ENCODE measurements around the gene PITPNC1.
"Not testable (repeated sequence)": the region's sequence is repeated elsewhere in the genome, so short reads cannot be mapped to it uniquely, and the experiment has no call there.

The PITPNC1 gene

DNA sequence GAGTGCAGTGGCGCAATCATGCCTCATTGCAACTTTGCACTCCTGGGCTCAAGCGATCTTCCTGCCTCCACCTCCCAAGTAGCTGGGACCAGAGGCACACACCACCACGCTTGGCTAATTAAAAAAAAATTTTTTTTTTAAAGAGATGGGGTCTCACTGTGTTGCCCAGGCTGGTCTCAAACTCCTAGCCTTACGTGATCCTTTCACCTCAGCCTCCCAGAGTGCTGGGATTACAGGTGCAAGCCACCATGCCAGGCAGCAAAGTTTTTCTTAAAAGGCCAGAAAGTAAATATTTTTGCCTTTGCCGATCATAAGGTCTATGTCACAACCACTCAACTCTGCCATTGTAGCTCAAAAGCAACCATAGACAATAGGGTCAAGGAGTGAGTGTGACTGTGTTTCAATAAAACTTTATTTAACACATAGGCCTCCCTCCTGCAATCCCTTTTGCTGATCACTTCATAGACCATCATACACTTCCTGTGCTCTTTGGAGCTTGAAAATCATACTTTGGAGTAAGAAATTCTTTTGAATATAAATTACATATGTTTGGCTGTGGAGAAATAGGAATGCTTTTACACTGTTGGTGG is 48.6 kb downstream of the PITPNC1 start:
- Histone ChIP-seq H3K4me1 (ENCODE audit: low read depth, poor library complexity, severe bottlenecking) (peaks cover 10% of the 10 kb centered on the region), H3K4me3 (IDR thresholded peaks at IDR 0.05; ENCODE audit: insufficient read depth, low read depth, low read length) (no peak overlapping the region), H3K27me3 (ENCODE audit: insufficient read depth, low read depth) (no peaks in the 10 kb centered on the region), H3K36me3 (ENCODE audit: insufficient read depth) (no peaks in the 10 kb centered on the region), H3K4me2 (no peak overlapping the region), H2AFZ (ENCODE audit: low read depth) (no peak overlapping the region), H4K20me1 (ENCODE audit: insufficient read depth) (peaks cover 4% of the 10 kb centered on the region; the same call in 1 of the 2 replicates), H3K27ac (no peak overlapping the region), H3K9ac (no peak overlapping the region), H3K79me2 (ENCODE audit: insufficient read depth, low read depth) (peaks cover 35% of the 10 kb centered on the region; the same call in 1 of the 2 replicates)
- TF ChIP-seq, protein P1, sequence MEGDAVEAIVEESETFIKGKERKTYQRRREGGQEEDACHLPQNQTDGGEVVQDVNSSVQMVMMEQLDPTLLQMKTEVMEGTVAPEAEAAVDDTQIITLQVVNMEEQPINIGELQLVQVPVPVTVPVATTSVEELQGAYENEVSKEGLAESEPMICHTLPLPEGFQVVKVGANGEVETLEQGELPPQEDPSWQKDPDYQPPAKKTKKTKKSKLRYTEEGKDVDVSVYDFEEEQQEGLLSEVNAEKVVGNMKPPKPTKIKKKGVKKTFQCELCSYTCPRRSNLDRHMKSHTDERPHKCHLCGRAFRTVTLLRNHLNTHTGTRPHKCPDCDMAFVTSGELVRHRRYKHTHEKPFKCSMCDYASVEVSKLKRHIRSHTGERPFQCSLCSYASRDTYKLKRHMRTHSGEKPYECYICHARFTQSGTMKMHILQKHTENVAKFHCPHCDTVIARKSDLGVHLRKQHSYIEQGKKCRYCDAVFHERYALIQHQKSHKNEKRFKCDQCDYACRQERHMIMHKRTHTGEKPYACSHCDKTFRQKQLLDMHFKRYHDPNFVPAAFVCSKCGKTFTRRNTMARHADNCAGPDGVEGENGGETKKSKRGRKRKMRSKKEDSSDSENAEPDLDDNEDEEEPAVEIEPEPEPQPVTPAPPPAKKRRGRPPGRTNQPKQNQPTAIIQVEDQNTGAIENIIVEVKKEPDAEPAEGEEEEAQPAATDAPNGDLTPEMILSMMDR (conservative IDR thresholded peaks at IDR 0.05; ENCODE audit: low read depth, low read length), result no peak

DNA sequence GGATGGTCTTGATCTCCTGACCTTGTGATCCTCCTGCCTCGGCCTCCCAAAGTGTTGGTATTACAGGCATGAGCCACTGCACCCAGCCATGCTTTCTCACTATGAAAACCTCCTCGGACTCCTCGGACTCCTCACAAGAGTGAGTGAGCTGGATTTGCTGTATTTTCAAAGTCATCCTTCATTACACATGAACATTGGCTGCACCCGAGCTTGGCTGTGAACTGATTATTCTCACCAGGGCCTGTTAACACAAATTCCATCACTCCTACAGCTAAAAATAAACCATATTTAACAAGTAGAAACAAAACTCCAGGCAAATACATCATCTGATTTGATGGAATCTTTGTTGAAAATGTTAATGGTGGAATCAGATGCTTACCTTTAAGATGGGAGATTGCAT is 50.3 kb downstream of the PITPNC1 start:
- Histone ChIP-seq H3K79me2 (ENCODE audit: insufficient read depth, low read depth) (peaks cover 17% of the 10 kb centered on the region; the same call in 1 of the 2 replicates), H3K4me1 (ENCODE audit: low read depth, poor library complexity, severe bottlenecking) (peaks cover 23% of the 10 kb centered on the region), H3K4me2 (no peak overlapping the region), H3K4me3 (IDR thresholded peaks at IDR 0.05; ENCODE audit: insufficient read depth, low read depth, low read length) (no peak overlapping the region), H3K9ac (no peak overlapping the region), H3K36me3 (ENCODE audit: insufficient read depth) (no peaks in the 10 kb centered on the region), H4K20me1 (ENCODE audit: insufficient read depth) (no peaks in the 10 kb centered on the region), H2AFZ (ENCODE audit: low read depth) (no peak overlapping the region), H3K27me3 (ENCODE audit: insufficient read depth, low read depth) (no peaks in the 10 kb centered on the region), H3K27ac (no peak overlapping the region)
- TF ChIP-seq, protein P1 (conservative IDR thresholded peaks at IDR 0.05; ENCODE audit: low read depth, low read length), result no peak

DNA sequence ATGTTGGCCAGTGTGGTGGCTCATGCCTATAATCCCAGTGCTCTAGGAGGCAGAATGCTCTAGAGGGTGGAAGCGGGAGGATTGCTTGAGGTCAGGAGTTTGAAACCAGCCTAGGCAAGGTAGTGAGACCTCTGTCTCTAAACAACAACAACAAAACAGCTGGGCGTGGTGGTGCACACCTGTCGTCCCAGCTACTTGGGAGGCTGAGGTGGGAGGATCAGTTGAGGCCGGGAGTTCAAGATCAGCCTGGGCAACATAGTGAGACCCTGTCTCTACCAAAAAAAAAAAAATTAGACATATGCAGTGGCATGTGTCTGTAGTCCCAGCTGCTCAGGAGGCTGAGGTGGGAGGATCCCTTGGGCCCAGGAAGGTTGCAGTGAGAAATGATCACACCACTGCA is 53.4 kb downstream of the PITPNC1 start:
- H3K9ac ChIP-seq; H2AFZ ChIP-seq (ENCODE audit: low read depth); H4K20me1 ChIP-seq (ENCODE audit: insufficient read depth); H3K27me3 ChIP-seq (ENCODE audit: insufficient read depth, low read depth); H3K36me3 ChIP-seq (ENCODE audit: insufficient read depth); H3K4me3 ChIP-seq (IDR thresholded peaks at IDR 0.05; ENCODE audit: insufficient read depth, low read depth, low read length); H3K79me2 ChIP-seq (ENCODE audit: insufficient read depth, low read depth); H3K27ac ChIP-seq: not testable (repeated sequence)
- Histone ChIP-seq H3K4me1 (ENCODE audit: low read depth, poor library complexity, severe bottlenecking) (peaks cover 28% of the 10 kb centered on the region), H3K4me2 (peak overlapping the region; percentile 60; the same call in 1 of the 2 replicates)

DNA sequence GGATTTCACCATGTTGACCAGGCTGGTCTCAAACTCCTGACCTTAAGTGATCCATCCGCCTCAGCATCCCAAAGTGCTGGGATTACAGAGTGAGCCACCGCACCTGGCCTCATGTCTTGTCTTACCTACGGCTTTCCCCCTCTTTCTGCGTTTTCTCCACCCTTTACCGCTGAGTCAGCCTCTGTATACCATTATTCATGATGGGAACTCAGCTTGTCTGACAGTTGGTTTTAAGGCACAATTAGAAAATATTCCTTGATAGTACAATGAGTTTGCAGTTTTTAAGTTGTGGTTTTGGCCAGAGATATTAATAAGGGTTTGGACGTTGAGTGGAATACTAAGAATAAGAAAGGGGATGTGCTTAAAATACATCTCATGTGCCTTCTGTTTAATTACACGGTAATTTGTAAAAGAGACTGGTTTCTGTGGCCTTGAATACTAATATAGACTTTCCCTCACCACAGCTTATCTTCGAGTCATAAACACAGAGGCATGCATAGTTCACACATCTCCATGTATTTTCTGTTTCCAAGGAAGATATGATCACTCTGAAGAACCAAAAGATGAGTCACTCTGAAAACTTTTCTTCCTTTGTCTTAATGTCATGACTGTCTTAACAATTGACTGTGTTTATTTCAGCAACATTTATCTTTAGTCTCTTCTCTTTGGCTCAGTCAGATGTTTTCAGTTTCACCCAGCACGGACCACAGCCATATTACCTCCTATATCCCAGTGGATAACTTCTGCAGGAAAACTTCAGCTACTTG is 54.4 kb downstream of the PITPNC1 start:
- Histone ChIP-seq H2AFZ (ENCODE audit: low read depth) (no peak overlapping the region), H3K36me3 (ENCODE audit: insufficient read depth) (no peaks in the 10 kb centered on the region), H4K20me1 (ENCODE audit: insufficient read depth) (no peaks in the 10 kb centered on the region), H3K4me2 (peak overlapping the region; percentile 60), H3K9ac (no peak overlapping the region), H3K4me3 (IDR thresholded peaks at IDR 0.05; ENCODE audit: insufficient read depth, low read depth, low read length) (no peak overlapping the region), H3K79me2 (ENCODE audit: insufficient read depth, low read depth) (peaks cover 7% of the 10 kb centered on the region; the same call in 1 of the 2 replicates), H3K27me3 (ENCODE audit: insufficient read depth, low read depth) (no peaks in the 10 kb centered on the region), H3K27ac (peak overlapping the region; percentile 53), H3K4me1 (ENCODE audit: low read depth, poor library complexity, severe bottlenecking) (peaks cover 28% of the 10 kb centered on the region)
- TF ChIP-seq, protein P1 (conservative IDR thresholded peaks at IDR 0.05; ENCODE audit: low read depth, low read length), result no peak
